Measurements from ENCODE around the gene ZNF823.

DNA sequence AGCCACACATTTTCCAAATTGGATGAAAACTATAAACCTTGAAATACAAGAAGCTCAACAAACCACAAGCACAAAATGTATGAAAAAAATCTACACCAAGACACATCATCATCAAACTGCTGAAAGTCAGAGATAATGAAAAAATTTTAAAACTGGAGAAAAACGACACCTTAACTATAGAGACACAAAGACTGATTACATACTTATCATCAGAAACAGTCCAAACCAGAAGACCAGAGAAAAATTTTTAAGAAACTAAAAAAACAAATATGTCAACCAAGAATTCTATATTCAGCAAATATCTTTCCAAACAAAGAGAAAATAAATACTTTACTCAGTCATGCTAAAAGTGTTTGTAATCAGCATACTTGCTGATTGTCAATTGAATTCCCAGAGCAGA is 8.5 kb upstream of the ZNF823 start:
- TF ChIP-seq, protein P1, sequence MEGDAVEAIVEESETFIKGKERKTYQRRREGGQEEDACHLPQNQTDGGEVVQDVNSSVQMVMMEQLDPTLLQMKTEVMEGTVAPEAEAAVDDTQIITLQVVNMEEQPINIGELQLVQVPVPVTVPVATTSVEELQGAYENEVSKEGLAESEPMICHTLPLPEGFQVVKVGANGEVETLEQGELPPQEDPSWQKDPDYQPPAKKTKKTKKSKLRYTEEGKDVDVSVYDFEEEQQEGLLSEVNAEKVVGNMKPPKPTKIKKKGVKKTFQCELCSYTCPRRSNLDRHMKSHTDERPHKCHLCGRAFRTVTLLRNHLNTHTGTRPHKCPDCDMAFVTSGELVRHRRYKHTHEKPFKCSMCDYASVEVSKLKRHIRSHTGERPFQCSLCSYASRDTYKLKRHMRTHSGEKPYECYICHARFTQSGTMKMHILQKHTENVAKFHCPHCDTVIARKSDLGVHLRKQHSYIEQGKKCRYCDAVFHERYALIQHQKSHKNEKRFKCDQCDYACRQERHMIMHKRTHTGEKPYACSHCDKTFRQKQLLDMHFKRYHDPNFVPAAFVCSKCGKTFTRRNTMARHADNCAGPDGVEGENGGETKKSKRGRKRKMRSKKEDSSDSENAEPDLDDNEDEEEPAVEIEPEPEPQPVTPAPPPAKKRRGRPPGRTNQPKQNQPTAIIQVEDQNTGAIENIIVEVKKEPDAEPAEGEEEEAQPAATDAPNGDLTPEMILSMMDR (conservative IDR thresholded peaks at IDR 0.05), result no peak
- TF ChIP-seq EZH2 (IDR thresholded peaks at IDR 0.05; ENCODE audit: low read depth), result no peak
